Measurements from ENCODE around the gene N4BP2L2. TPM values are rescaled to one million over a fixed set of nuclear protein-coding genes. Genes with fewer than 3 reads are reported as not detected.
A peak's percentile ranks its signal among the peaks of the same experiment; 100 is the strongest.

N4BP2L2 gene
- total and polyA plus RNA-seq, 2 experiments from 2014 or later: 63.1 to 160 TPM

- no peak for TF ChIP-seq NANOG (IDR thresholded peaks at IDR 0.05; ENCODE audit: borderline replicate concordance)
- no peak for TF ChIP-seq STAT1 (IDR thresholded peaks at IDR 0.05; ENCODE audit: unreplicated experiment)
- TF ChIP-seq JUNB (IDR thresholded peaks at IDR 0.05; ENCODE audit: unreplicated experiment): no peak
- no peak for TF ChIP-seq POLR2AphosphoS5 (IDR thresholded peaks at IDR 0.05; ENCODE audit: low read depth)
- TF ChIP-seq REST (IDR thresholded peaks at IDR 0.05; ENCODE audit: unreplicated experiment): no peak
- TF ChIP-seq CTCF (conservative IDR thresholded peaks at IDR 0.05; ENCODE audit: low read depth in 2 of 2): no peak
- no peak for TF ChIP-seq EZH2phosphoT487 (IDR thresholded peaks at IDR 0.05; ENCODE audit: unreplicated experiment)
- TF ChIP-seq ZNF331 (CRISPR knock-in tag; IDR thresholded peaks at IDR 0.05; ENCODE audit: low read depth): no peak
- TF ChIP-seq CREB1 (CRISPR knock-in tag; IDR thresholded peaks at IDR 0.05; ENCODE audit: low read depth): no peak
- TF ChIP-seq EZH2 (IDR thresholded peaks at IDR 0.05; ENCODE audit: low read depth, unreplicated experiment): no peak
These were observed 67.2 kb downstream of the N4BP2L2 start (continued) for GRCh38 chr13:32471187-32471922.

- DNase-seq (ENCODE audit: low spot score) (no peak), ATAC-seq (no peak)
- H2AFZ ChIP-seq: no peak overlapping the region
- H3K4me3 ChIP-seq: no peak overlapping the region
- no peaks in the 10 kb centered on the region; the same call in 2 of the 3 replicates for H3K36me3 Mint-ChIP-seq (ENCODE audit: low read depth)
- no peak overlapping the region for H3K27ac ChIP-seq (ENCODE audit: low read depth)
- no peaks in the 10 kb centered on the region for H3K9me2 ChIP-seq (ENCODE audit: insufficient read depth)
- no peaks in the 10 kb centered on the region for H3K27me3 ChIP-seq (ENCODE audit: insufficient read depth)
- no peaks in the 10 kb centered on the region for H3K79me2 ChIP-seq (replicated peaks; ENCODE audit: insufficient read depth)
- no peaks in the 10 kb centered on the region for H4K20me1 ChIP-seq (replicated peaks; ENCODE audit: insufficient read depth)
- H3K4me1 ChIP-seq (ENCODE audit: insufficient read depth): no peaks in the 10 kb centered on the region
- no peaks in the 10 kb centered on the region for H3K4me1 Mint-ChIP-seq
- no peak overlapping the region for H3K4me2 ChIP-seq
- no peak overlapping the region for H3K4me3 Mint-ChIP-seq
- no peaks in the 10 kb centered on the region for H3F3A ChIP-seq (replicated peaks; ENCODE audit: low read depth)
- no peaks in the 10 kb centered on the region for H3K9me3 Mint-ChIP-seq
- H3K27me3 Mint-ChIP-seq (ENCODE audit: insufficient read depth, low read depth, poor library complexity): peaks cover 7% of the 10 kb centered on the region
- H3K36me3 ChIP-seq (ENCODE audit: insufficient read depth): no peaks in the 10 kb centered on the region
- H3K27ac Mint-ChIP-seq: peak overlapping the region; percentile 4; the same call in 1 of the 2 replicates
- no peak for TF ChIP-seq ZNF114 (CRISPR knock-in tag; IDR thresholded peaks at IDR 0.05)
- no peak for TF ChIP-seq JUNB (IDR thresholded peaks at IDR 0.05; ENCODE audit: unreplicated experiment)
- TF ChIP-seq EZH2phosphoT487 (IDR thresholded peaks at IDR 0.05; ENCODE audit: unreplicated experiment): no peak
- TF ChIP-seq POLR2AphosphoS5 (IDR thresholded peaks at IDR 0.05; ENCODE audit: low read depth): no peak
- TF ChIP-seq CTCF (conservative IDR thresholded peaks at IDR 0.05; ENCODE audit: low read depth in 2 of 2): no peak
- no peak for TF ChIP-seq ETS1 (IDR thresholded peaks at IDR 0.05)
- TF ChIP-seq ZNF331 (CRISPR knock-in tag; IDR thresholded peaks at IDR 0.05; ENCODE audit: low read depth): no peak
- no peak for TF ChIP-seq STAT1 (IDR thresholded peaks at IDR 0.05; ENCODE audit: unreplicated experiment)
These were observed 70.0 kb downstream of the N4BP2L2 start for GRCh38 chr13:32468502-32469142.

Data from GM23338 (cell line).